GM23338 (cell line): Measurements from ENCODE around the gene GSTM1.
A peak's percentile ranks its signal among the peaks of the same experiment; 100 is the strongest.

Experiments used
- EZH2 ChIP-seq: fragments of 200-600 bp; sonication (generic); IDR thresholded peaks from one replicate; pipeline ENCODE4 v1.8.0; 2017; ENCODE audit warnings: antibody characterized with exemption, mild to moderate bottlenecking, low read depth; ENCODE audit not compliant: unreplicated experiment
- POLR2AphosphoS5 ChIP-seq: IDR thresholded peaks from 2 replicates; pipeline ENCODE4 v1.6.1; 2016; ENCODE audit warnings: antibody characterized with exemption, low read depth
- TF ChIP-seq, protein P1 (sequence below), 2 experiments: fragments of 200-600 bp in 1 of 2; sonication (generic) in 1 of 2; conservative IDR thresholded peaks; 2 replicates each; pipeline versions ENCODE4 v1.5.1 to v1.6.1; 2016 to 2017; ENCODE audit warnings: antibody characterized with exemption in 2 of 2, low read depth in 2 of 2, mild to moderate bottlenecking in 2 of 2, moderate library complexity in 1 of 2

DNA sequence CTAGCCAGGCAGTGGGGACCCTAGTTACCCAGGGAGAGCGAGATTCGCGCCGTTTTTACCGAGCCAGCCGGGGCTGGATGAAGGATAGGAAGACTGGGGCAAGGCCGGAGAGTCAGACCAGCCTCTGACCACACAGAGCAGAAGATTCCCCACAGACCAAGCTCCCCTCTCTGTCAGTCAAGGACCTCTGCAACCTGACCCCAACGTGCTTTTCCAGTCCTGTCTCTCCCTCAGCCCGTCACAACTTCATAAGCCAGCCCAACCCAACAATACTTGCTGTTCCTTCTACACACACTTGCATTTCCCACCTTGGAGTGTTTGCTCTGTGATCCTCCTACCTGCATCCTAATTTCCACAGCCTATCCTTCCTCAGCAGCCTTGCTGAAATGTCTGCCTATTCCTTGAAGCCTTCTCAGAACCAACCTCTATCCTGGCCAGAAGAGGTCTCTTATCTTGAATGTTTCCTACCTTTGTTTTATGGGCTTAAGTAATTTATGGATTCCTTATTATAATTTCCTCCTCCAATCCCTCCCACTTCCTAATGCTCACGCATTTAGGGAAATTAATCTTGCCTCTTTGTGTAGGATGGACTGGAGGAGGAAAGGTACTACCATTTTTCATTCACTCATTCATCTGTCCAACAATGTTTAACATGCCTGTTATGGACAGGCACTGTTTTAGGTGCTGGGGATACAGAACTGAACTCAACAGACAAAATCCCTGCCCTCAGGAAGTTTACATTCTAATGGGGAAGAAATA is 53.2 kb downstream of the GSTM1 start, which contains the start of gene GSTM3:
- TF ChIP-seq, protein P1, sequence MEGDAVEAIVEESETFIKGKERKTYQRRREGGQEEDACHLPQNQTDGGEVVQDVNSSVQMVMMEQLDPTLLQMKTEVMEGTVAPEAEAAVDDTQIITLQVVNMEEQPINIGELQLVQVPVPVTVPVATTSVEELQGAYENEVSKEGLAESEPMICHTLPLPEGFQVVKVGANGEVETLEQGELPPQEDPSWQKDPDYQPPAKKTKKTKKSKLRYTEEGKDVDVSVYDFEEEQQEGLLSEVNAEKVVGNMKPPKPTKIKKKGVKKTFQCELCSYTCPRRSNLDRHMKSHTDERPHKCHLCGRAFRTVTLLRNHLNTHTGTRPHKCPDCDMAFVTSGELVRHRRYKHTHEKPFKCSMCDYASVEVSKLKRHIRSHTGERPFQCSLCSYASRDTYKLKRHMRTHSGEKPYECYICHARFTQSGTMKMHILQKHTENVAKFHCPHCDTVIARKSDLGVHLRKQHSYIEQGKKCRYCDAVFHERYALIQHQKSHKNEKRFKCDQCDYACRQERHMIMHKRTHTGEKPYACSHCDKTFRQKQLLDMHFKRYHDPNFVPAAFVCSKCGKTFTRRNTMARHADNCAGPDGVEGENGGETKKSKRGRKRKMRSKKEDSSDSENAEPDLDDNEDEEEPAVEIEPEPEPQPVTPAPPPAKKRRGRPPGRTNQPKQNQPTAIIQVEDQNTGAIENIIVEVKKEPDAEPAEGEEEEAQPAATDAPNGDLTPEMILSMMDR (conservative IDR thresholded peaks at IDR 0.05; ENCODE audit: low read depth in 2 of 2) = peak in 1 of 2 experiments; percentile 16; a peak in 1 of 4 replicates
- TF ChIP-seq EZH2 (no peak), POLR2AphosphoS5 (no peak)
